DND-41 (cell line): ENCODE results near the gene SLC22A16.

Experiments
- ATAC-seq: fragments of 200-7000 bp; cut with Tn5 transposase; 3 replicates; pipeline ENCODE4 v1.9.1; 2021; ENCODE audit warnings: low read depth; ENCODE audit not compliant: insufficient read depth
- DNase-seq: peaks from one replicate; pipeline ENCODE4 v3.0.0-alpha.2; 2020
- H2AFZ ChIP-seq: 2 replicates; pipeline ENCODE4 v1.6.0; 2012; ENCODE audit warnings: low read depth, low read length
- H3K27ac ChIP-seq: 2 replicates; pipeline ENCODE4 v1.5.1; 2012; ENCODE audit warnings: low read length, inconsistent platforms
- H3K27me3 ChIP-seq: fragments of 200-600 bp; sonication (generic); 2 replicates; pipeline ENCODE4 v1.6.0; 2012; ENCODE audit warnings: low read length, mild to moderate bottlenecking, inconsistent platforms; ENCODE audit not compliant: insufficient read depth, poor library complexity
- H3K36me3 ChIP-seq: 2 replicates; pipeline ENCODE4 v1.5.1; 2012; ENCODE audit warnings: low read length, inconsistent platforms; ENCODE audit not compliant: insufficient read depth
- H3K4me1 ChIP-seq: 2 replicates; pipeline ENCODE4 v1.5.1; 2012; ENCODE audit warnings: mild to moderate bottlenecking, low read length; ENCODE audit not compliant: insufficient read depth
- H3K4me2 ChIP-seq: 2 replicates; pipeline ENCODE4 v1.6.0; 2012; ENCODE audit warnings: mild to moderate bottlenecking, moderate library complexity, low read length, inconsistent platforms; ENCODE audit not compliant: insufficient read depth
- H3K4me3 ChIP-seq, 2 experiments: fragments of 200-600 bp in 1 of 2; shearing (Covaris generic) in 1 of 2; 2 replicates each; pipeline ENCODE4 v1.5.1; 2012 to 2016; ENCODE audit warnings: inconsistent platforms in 2 of 2, low read length in 2 of 2, mild to moderate bottlenecking in 2 of 2, low read depth in 1 of 2, moderate library complexity in 1 of 2
- H3K79me2 ChIP-seq: 2 replicates; pipeline ENCODE4 v1.6.0; 2012; ENCODE audit warnings: low read length, inconsistent platforms; ENCODE audit not compliant: insufficient read depth
- H3K9ac ChIP-seq: 2 replicates; pipeline ENCODE4 v1.6.0; 2012; ENCODE audit warnings: low read depth, mild to moderate bottlenecking, inconsistent platforms, low read length, moderate library complexity
- H3K9me3 ChIP-seq: 2 replicates; pipeline ENCODE4 v1.5.1; 2012; ENCODE audit warnings: low read length, moderate library complexity, mild to moderate bottlenecking, inconsistent platforms; ENCODE audit not compliant: insufficient read depth, severe bottlenecking
- H4K20me1 ChIP-seq: 2 replicates; pipeline ENCODE4 v1.6.0; 2012; ENCODE audit warnings: low read length; ENCODE audit not compliant: insufficient read depth
- CTCF ChIP-seq: IDR thresholded peaks from 2 replicates; pipeline ENCODE4 v1.5.1; 2012; ENCODE audit warnings: borderline replicate concordance, low read length, moderate library complexity, mild to moderate bottlenecking; ENCODE audit not compliant: poor library complexity, severe bottlenecking; ENCODE audit errors: extremely low read depth
- EZH2 ChIP-seq: IDR thresholded peaks from 3 replicates; pipeline ENCODE4 v1.6.1; 2012; ENCODE audit warnings: borderline replicate concordance, low read depth, mild to moderate bottlenecking, moderate library complexity, low read length, inconsistent platforms; ENCODE audit not compliant: severe bottlenecking

SLC22A16 gene

DNA sequence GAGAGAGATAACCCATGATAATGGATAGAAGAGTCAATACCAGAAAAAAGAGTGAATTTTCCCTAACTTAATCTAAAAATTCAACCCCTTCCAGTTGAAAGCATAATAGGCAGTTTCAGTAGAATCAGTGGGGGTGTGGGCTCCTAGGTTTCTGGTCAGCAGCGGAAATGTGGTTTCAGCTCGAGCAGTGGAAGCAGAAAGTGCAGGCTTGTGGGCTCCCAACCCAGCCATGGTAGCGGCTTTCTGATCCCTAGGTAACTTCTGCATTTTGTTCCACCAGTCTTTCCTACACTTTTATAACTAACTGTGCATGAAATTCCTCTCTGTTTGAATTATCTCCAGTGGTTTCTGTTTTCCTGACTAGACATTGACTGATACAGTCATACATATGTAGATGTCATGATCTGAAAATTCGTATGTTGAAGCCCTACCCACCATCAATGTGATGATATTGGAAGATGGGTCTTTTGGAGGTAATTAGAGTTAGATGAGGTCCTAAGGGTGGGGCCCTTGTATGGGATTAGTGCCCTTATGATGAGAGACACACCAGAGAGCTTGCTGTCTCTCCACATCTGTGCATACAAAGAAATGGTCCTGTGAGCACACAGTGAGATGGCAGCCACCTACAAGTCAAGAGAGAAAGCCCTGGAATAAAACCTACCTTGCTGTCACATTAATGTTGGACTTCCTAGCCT lies 54.5 kb downstream of the SLC22A16 start:
- Histone ChIP-seq H3K9me3 (no peaks in the 10 kb centered on the region), H2AFZ (no peak overlapping the region), H3K27ac (no peak overlapping the region), H3K9ac (no peak overlapping the region), H4K20me1 (no peaks in the 10 kb centered on the region), H3K4me2 (no peak overlapping the region), H3K4me3 (no peak overlapping the region), H3K4me1 (no peaks in the 10 kb centered on the region), H3K79me2 (no peaks in the 10 kb centered on the region), H3K36me3 (no peaks in the 10 kb centered on the region), H3K27me3 (no peaks in the 10 kb centered on the region)
- ATAC-seq = no peak
- TF ChIP-seq EZH2 (no peak), CTCF (no peak)
- no peak for DNase-seq

GRCh38 chr6:110419028-110419739 lies 57.2 kb downstream of the SLC22A16 start:
- no peak for ATAC-seq
- H3K4me3 ChIP-seq = no peak overlapping the region
- no peaks in the 10 kb centered on the region for H3K9me3 ChIP-seq
- no peaks in the 10 kb centered on the region for H3K27me3 ChIP-seq
- H3K4me2 ChIP-seq = no peak overlapping the region
- no peaks in the 10 kb centered on the region for H4K20me1 ChIP-seq
- no peak overlapping the region for H2AFZ ChIP-seq
- H3K9ac ChIP-seq = no peak overlapping the region
- no peak overlapping the region for H3K27ac ChIP-seq
- no peaks in the 10 kb centered on the region for H3K36me3 ChIP-seq
- TF ChIP-seq CTCF (no peak), EZH2 (no peak)
- peaks cover 3% of the 10 kb centered on the region; the same call in 1 of the 2 replicates for H3K4me1 ChIP-seq
- no peaks in the 10 kb centered on the region for H3K79me2 ChIP-seq
- DNase-seq = no peak

DNA sequence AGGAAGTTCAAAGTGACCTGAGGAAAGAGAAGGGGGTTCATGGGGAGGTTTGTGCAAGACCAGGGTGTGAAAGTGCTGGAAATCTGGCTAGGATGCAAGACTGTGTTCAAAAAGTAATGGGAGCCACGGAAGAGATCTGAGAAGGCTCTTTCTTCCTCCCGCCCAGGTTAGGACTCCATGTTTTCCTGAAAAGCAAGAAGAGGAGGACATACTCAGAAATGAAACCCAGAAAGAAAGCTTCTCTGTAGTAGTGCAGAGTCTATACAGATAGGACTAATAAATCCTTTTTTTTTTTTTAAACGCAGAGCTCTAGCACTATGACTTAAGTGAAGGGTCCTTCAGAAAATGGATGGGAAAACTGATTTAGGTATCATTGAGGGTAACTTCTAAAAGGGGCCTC lies 57.8 kb downstream of the SLC22A16 start:
- H3K9me3 ChIP-seq = no peaks in the 10 kb centered on the region
- no peak for DNase-seq
- no peak overlapping the region for H3K9ac ChIP-seq
- no peak overlapping the region for H3K27ac ChIP-seq
- peaks cover 3% of the 10 kb centered on the region; the same call in 1 of the 2 replicates for H3K4me1 ChIP-seq
- H2AFZ ChIP-seq = no peak overlapping the region
- TF ChIP-seq CTCF (no peak), EZH2 (no peak)
- no peak overlapping the region for H3K4me2 ChIP-seq
- no peaks in the 10 kb centered on the region for H4K20me1 ChIP-seq
- ATAC-seq = no peak
- H3K27me3 ChIP-seq = no peaks in the 10 kb centered on the region
- H3K4me3 ChIP-seq = no peak overlapping the region
- no peaks in the 10 kb centered on the region for H3K36me3 ChIP-seq
- no peaks in the 10 kb centered on the region for H3K79me2 ChIP-seq
